HepG2 (cell line): ENCODE data around the gene MINDY1. TPM values are rescaled to one million over a fixed set of nuclear protein-coding genes. Genes with fewer than 3 reads are reported as not detected.

Experiments used
- FOXO4 ChIP-seq: sonication (generic); formaldehyde crosslinking; conservative IDR thresholded peaks from 2 replicates; pipeline ENCODE4 v1.8.1; 2023; ENCODE audit warnings: missing genetic modification reagents
- HIC2 ChIP-seq: sonication (generic); formaldehyde crosslinking; IDR thresholded peaks from 2 replicates; pipeline ENCODE4 v1.9.0; 2022; ENCODE audit warnings: low read depth, missing genetic modification reagents
- HMGXB3 ChIP-seq: sonication (generic); formaldehyde crosslinking; IDR thresholded peaks from 2 replicates; pipeline ENCODE4 v1.4.0; 2020; ENCODE audit warnings: missing genetic modification reagents, borderline replicate concordance
- IRF9 ChIP-seq: sonication (generic); formaldehyde crosslinking; IDR thresholded peaks from 2 replicates; pipeline ENCODE4 v1.8.0; 2022; ENCODE audit warnings: missing genetic modification reagents, mild to moderate bottlenecking, borderline replicate concordance
- KDM5B ChIP-seq: sonication (generic); formaldehyde crosslinking; IDR thresholded peaks from 2 replicates; pipeline ENCODE4 v1.4.0; 2020; ENCODE audit warnings: missing genetic modification reagents, mild to moderate bottlenecking, borderline replicate concordance
- LRRFIP1 ChIP-seq: sonication (generic); formaldehyde crosslinking; conservative IDR thresholded peaks from 2 replicates; pipeline ENCODE4 v1.4.0; 2020; ENCODE audit warnings: missing genetic modification reagents
- PAX8 ChIP-seq: sonication (generic); formaldehyde crosslinking; IDR thresholded peaks from 2 replicates; pipeline ENCODE4 v1.8.0; 2022; ENCODE audit warnings: mild to moderate bottlenecking, missing genetic modification reagents, borderline replicate concordance
- USF2 ChIP-seq, 2 experiments: sonication (generic) in 1 of 2; formaldehyde crosslinking in 1 of 2; IDR thresholded peaks; 2 replicates each; pipeline versions ENCODE4 v1.5.1 to v1.6.1; 2011 to 2020; ENCODE audit warnings: borderline replicate concordance in 1 of 2, low read depth in 1 of 2, low read length in 1 of 2, mild to moderate bottlenecking in 1 of 2, missing genetic modification reagents in 1 of 2, moderate library complexity in 1 of 2
- ZNF350 ChIP-seq: sonication (generic); formaldehyde crosslinking; IDR thresholded peaks from 2 replicates; pipeline ENCODE4 v1.4.0; 2020; ENCODE audit warnings: mild to moderate bottlenecking, low read depth, missing genetic modification reagents, borderline replicate concordance
- ZNF709 ChIP-seq: sonication (generic); formaldehyde crosslinking; IDR thresholded peaks from 2 replicates; pipeline ENCODE4 v1.5.0; 2020; ENCODE audit warnings: mild to moderate bottlenecking, missing genetic modification reagents
- polyA plus RNA-seq, 8 experiments: library from polyadenylated mRNA; depleted of rRNA in 3 of 8; stranded (reverse) in 7 of 8; unstranded in 1 of 8; fragments of >200 nt; fragmentation: Illumina TruSeq in 4 of 8; extraction: Trizol in 4 of 8; gene quantifications; 2 replicates each; pipeline versions ENCODE4 v1.2.1 to v1.2.3, GENCODE V29; 2011 to 2016; ENCODE audit warnings: low read depth in 4 of 8, missing spikeins in 1 of 8, mixed read lengths in 1 of 8; ENCODE audit not compliant: insufficient read depth in 1 of 8
- total RNA-seq, 5 experiments: library from RNA; depleted of rRNA; stranded (reverse); fragments of >200 nt; fragmentation: Illumina TruSeq; extraction: Trizol; gene quantifications; 2 replicates each; pipeline ENCODE4 v1.2.3, GENCODE V29; 2016; ENCODE audit warnings: low read depth in 1 of 5

The MINDY1 gene
- total and polyA plus RNA-seq, 2 of the 13 experiments (the other 11 are each of a cell fraction or from before 2014, with no cell fraction given), result 11.1 to 15.0 TPM

GRCh38 chr1:150981805-150982712 lies 24.6 kb downstream of the MINDY1 start, which contains the start of gene ANXA9 (continued):
- TF ChIP-seq HMGXB3 (CRISPR knock-in tag) (peak; percentile 95), KDM5B (no peak), FOXO4 (no peak), USF2 (IDR thresholded peaks at IDR 0.05; ENCODE audit: low read depth, low read length) (no peak; the same call in 1 of the 2 replicates), USF2 (CRISPR knock-in tag; IDR thresholded peaks at IDR 0.05; ENCODE audit: borderline replicate concordance) (peak; percentile 53; the same call in 1 of the 2 replicates), ZNF350 (CRISPR knock-in tag) (peak; percentile 70; the same call in 1 of the 2 replicates), LRRFIP1 (CRISPR knock-in tag) (no peak), HIC2 (CRISPR knock-in tag) (peak; percentile 40; the same call in 1 of the 2 replicates), ZNF709 (CRISPR knock-in tag) (peak; percentile 54; the same call in 1 of the 2 replicates), PAX8 (CRISPR knock-in tag) (no peak), IRF9 (CRISPR knock-in tag) (no peak)
